HepG2 (cell line): ENCODE results near the gene PPP1R7. TPM values are rescaled to one million over a fixed set of nuclear protein-coding genes. Genes with fewer than 3 reads are reported as not detected.

ENCODE experiments used
- ATAC-seq: fragments of 200-7000 bp; cut with Tn5 transposase; 3 replicates; pipeline ENCODE4 v1.9.1; 2020; ENCODE audit warnings: mild to moderate bottlenecking, moderate library complexity
- BruUV-seq: library from RNA; stranded (reverse); fragments of 400-500 nt; replicated peaks from 2 replicates; lab custom pipeline; 2021; lab: Mats Ljungman, UMichigan
- CTCF ChIA-PET: fragments of 300-600 bp; formaldehyde crosslinking; extraction: SDS; loops from one replicate; lab custom pipeline; 2021; ENCODE audit warnings: low total read pairs, inconsistent platforms, low intra/inter-chr PET ratio; lab: Yijun Ruan, JAX
- POLR2A ChIA-PET: fragments of 350-600 bp; sonication (Branson Sonifier 250); formaldehyde crosslinking; loops from one replicate; lab custom pipeline; 2020; ENCODE audit warnings: antibody characterized with exemption, inconsistent platforms; lab: Yijun Ruan, JAX
- DNase-seq: peaks from one replicate; pipeline ENCODE4 v3.0.0-alpha.2; 2015; ENCODE audit warnings: low spot score
- FAIRE-seq: peaks from 3 replicates; lab custom pipeline; 2011; peaks lifted over from hg19 to GRCh38; lab: Jason Lieb, UNC
- H2AFZ ChIP-seq: one replicate; pipeline ENCODE4 v1.6.1; 2011; ENCODE audit warnings: low read length, inconsistent platforms
- H3K27ac ChIP-seq: fragments of 300-600 bp; 3 replicates; pipeline ENCODE4 v1.8.0; 2011; ENCODE audit warnings: mixed run types, mild to moderate bottlenecking, mixed read lengths, low read length, inconsistent platforms; ENCODE audit not compliant: insufficient read depth; ENCODE audit errors: extremely low read length
- H3K27me3 ChIP-seq, 2 experiments: fragments of 200-600 bp in 1 of 2; 2 replicates in 1 of 2; 3 replicates in 1 of 2; pipeline versions ENCODE4 v1.6.0 to v1.8.0; 2011; ENCODE audit warnings: low read length in 2 of 2, mild to moderate bottlenecking in 2 of 2, moderate library complexity in 2 of 2, inconsistent platforms in 1 of 2; ENCODE audit not compliant: insufficient read depth in 2 of 2, control insufficient read depth in 1 of 2
- H3K36me3 ChIP-seq, 2 experiments: fragments of 200-600 bp in 1 of 2; replicated peaks in 1 of 2; 2 replicates in 1 of 2; 3 replicates in 1 of 2; pipeline versions ENCODE4 v1.5.1 to v1.8.0; 2011; ENCODE audit warnings: low read length in 2 of 2, inconsistent platforms in 1 of 2; ENCODE audit not compliant: insufficient read depth in 2 of 2, control insufficient read depth in 1 of 2
- H3K4me1 ChIP-seq: 2 replicates; pipeline ENCODE4 v1.5.1; 2012; ENCODE audit warnings: low read length, inconsistent platforms; ENCODE audit not compliant: insufficient read depth
- H3K4me2 ChIP-seq: 2 replicates; pipeline ENCODE4 v1.6.0; 2011; ENCODE audit warnings: low read depth, low read length, inconsistent platforms
- H3K4me3 ChIP-seq, 3 experiments: fragments of 200-600 bp in 1 of 3; sonication (generic), shearing (Covaris generic) in 1 of 3; replicated peaks in 1 of 3; 2 replicates each; pipeline ENCODE4 v1.5.1; 2011 to 2016; ENCODE audit warnings: low read length in 3 of 3, inconsistent platforms in 2 of 3, low read depth in 2 of 3, mild to moderate bottlenecking in 2 of 3, control low read depth in 1 of 3, mixed read lengths in 1 of 3; ENCODE audit not compliant: insufficient read depth in 1 of 3
- H3K79me2 ChIP-seq: one replicate; pipeline ENCODE4 v1.6.1; 2011; ENCODE audit warnings: low read length, inconsistent platforms; ENCODE audit not compliant: insufficient read depth
- H3K9ac ChIP-seq: 2 replicates; pipeline ENCODE4 v1.6.0; 2011; ENCODE audit warnings: mild to moderate bottlenecking, low read depth, low read length, inconsistent platforms; ENCODE audit not compliant: insufficient read depth
- H3K9me3 ChIP-seq: 2 replicates; pipeline ENCODE4 v1.5.1; 2012; ENCODE audit warnings: mild to moderate bottlenecking, low read length
- H4K20me1 ChIP-seq: 2 replicates; pipeline ENCODE4 v1.6.0; 2011; ENCODE audit warnings: inconsistent platforms, mild to moderate bottlenecking, low read length, moderate library complexity; ENCODE audit not compliant: insufficient read depth
- BHLHE40 ChIP-seq: IDR thresholded peaks from 2 replicates; pipeline ENCODE4 v1.6.1; 2011; ENCODE audit warnings: low read length, improper control_type of control experiment
- EED ChIP-seq: sonication (generic); formaldehyde crosslinking; IDR thresholded peaks from 2 replicates; pipeline ENCODE4 v1.5.0; 2020; ENCODE audit warnings: mild to moderate bottlenecking, missing genetic modification reagents
- SCMH1 ChIP-seq: sonication (generic); formaldehyde crosslinking; IDR thresholded peaks from 2 replicates; pipeline ENCODE4 v1.9.0; 2021; ENCODE audit warnings: missing genetic modification reagents, mild to moderate bottlenecking, borderline replicate concordance
- SIX1 ChIP-seq: sonication (generic); formaldehyde crosslinking; IDR thresholded peaks from 2 replicates; pipeline ENCODE4 v1.4.0; 2020; ENCODE audit warnings: missing genetic modification reagents, borderline replicate concordance
- ZNF296 ChIP-seq: sonication (generic); formaldehyde crosslinking; conservative IDR thresholded peaks from 2 replicates; pipeline ENCODE4 v1.5.0; 2020; ENCODE audit warnings: mild to moderate bottlenecking, missing genetic modification reagents
- ZNF430 ChIP-seq: sonication (generic); formaldehyde crosslinking; IDR thresholded peaks from 2 replicates; pipeline ENCODE4 v1.9.0; 2021; ENCODE audit warnings: mild to moderate bottlenecking, missing genetic modification reagents
- WGBS: methylation state at CpG from one replicate; pipeline ENCODE4 v1.1.6; 2017; ENCODE audit warnings: low lambda C conversion rate; 5-methylcytosine and 5-hydroxymethylcytosine counted together
- in situ Hi-C: cut with HindIII; loops from 2 replicates; pipeline ENCODE4 v1.10.0; 2017; ENCODE audit warnings: low pct_unique_long_range_greater_than_20kb; ENCODE audit not compliant: extremely low pct_ligation_motif_present
- intact Hi-C: fragments of 100-400 bp; cut with micrococcal nuclease; formaldehyde crosslinking; loops from one replicate; pipeline ENCODE4 v1.10.0; 2022; ENCODE audit not compliant: unreplicated experiment
- polyA plus RNA-seq, 8 experiments: library from polyadenylated mRNA; depleted of rRNA in 3 of 8; stranded (reverse) in 7 of 8; unstranded in 1 of 8; fragments of >200 nt; fragmentation: Illumina TruSeq in 4 of 8; extraction: Trizol in 4 of 8; gene quantifications; 2 replicates each; pipeline versions ENCODE4 v1.2.1 to v1.2.3, GENCODE V29; 2011 to 2016; ENCODE audit warnings: low read depth in 4 of 8, missing spikeins in 1 of 8, mixed read lengths in 1 of 8; ENCODE audit not compliant: insufficient read depth in 1 of 8
- total RNA-seq, 5 experiments: library from RNA; depleted of rRNA; stranded (reverse); fragments of >200 nt; fragmentation: Illumina TruSeq; extraction: Trizol; gene quantifications; 2 replicates each; pipeline ENCODE4 v1.2.3, GENCODE V29; 2016; ENCODE audit warnings: low read depth in 1 of 5
- TF ChIP-seq, protein P1 (sequence below): sonication (generic); formaldehyde crosslinking; IDR thresholded peaks from 2 replicates; pipeline ENCODE4 v1.5.1; 2020; ENCODE audit warnings: mild to moderate bottlenecking, missing genetic modification reagents, borderline replicate concordance
- TF ChIP-seq, protein P2 (sequence below): sonication (generic); formaldehyde crosslinking; IDR thresholded peaks from 2 replicates; pipeline ENCODE4 v1.5.1; 2020; ENCODE audit warnings: mild to moderate bottlenecking, missing genetic modification reagents, moderate library complexity

PPP1R7 gene
- total and polyA plus RNA-seq, 2 of the 13 experiments (the other 11 are each of a cell fraction or from before 2014, with no cell fraction given) = 33.3 to 67.9 TPM

DNA sequence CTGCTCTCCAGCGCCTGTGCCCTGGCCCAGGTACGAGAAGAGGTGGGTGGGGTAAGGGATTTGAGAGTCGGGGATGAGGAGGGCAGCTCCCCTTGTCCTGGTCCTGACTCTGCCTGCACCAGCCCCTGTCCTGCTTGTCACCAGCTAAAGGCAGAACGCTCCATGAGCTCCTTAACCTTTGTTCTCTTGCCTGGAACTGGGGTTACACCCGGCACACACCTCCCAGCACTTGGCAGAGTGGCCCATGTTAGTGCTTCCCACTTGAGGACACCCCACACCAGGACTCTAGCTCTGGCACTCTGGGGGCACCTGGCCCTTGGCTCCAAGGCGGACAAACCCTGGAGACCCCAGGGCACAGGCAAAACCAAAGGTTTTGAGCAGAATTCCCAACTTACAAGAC, 57.4 kb downstream of the PPP1R7 start:
- H3K79me2 ChIP-seq = no peaks in the 10 kb centered on the region
- no peaks in the 10 kb centered on the region for H4K20me1 ChIP-seq
- H2AFZ ChIP-seq = no peak overlapping the region
- POLR2A ChIA-PET = interaction anchor here (0.6 to 0.8 kb wide), 2 partner anchors 8 to 280 kb away, joined by 3 read pairs; no protein-coding TSS in a partner anchor
- no peaks in the 10 kb centered on the region for H3K9me3 ChIP-seq
- H3K4me1 ChIP-seq = peaks cover 11% of the 10 kb centered on the region
- FAIRE-seq (peak; percentile 4), DNase-seq (no peak), ATAC-seq (peak; percentile 40)
- no peaks in the 10 kb centered on the region for H3K36me3 ChIP-seq
- CTCF ChIA-PET = no interaction called here
- intact Hi-C loops = no loop called here
- 0 out of 2 replicates have a peak, but pooled peaks have one; percentile 37 for TF ChIP-seq ZNF430
- TF ChIP-seq EED (CRISPR knock-in tag) = 0 out of 2 replicates have a peak, but pooled peaks have one; percentile 73
- TF ChIP-seq SIX1 = no peak
- TF ChIP-seq, all 625 proteins: peak for 2
- WGBS = 10% methylated on average over 6 of the region's 6 CpGs
- no peak overlapping the region for H3K4me2 ChIP-seq
- H3K4me3 ChIP-seq = no peak overlapping the region
- in situ Hi-C loops = loop anchor here (25.0 kb wide), 1 partner anchor 645 kb away; the partner anchor contains the start of genes ANKMY1, DUSP28 and RNPEPL1
- no TSS peak for BruUV-seq
- H3K9ac ChIP-seq = no peak overlapping the region
- peaks cover 24 to 47% of the 10 kb centered on the region in 2 experiments for H3K27me3 ChIP-seq
- H3K27ac ChIP-seq = no peak overlapping the region

DNA sequence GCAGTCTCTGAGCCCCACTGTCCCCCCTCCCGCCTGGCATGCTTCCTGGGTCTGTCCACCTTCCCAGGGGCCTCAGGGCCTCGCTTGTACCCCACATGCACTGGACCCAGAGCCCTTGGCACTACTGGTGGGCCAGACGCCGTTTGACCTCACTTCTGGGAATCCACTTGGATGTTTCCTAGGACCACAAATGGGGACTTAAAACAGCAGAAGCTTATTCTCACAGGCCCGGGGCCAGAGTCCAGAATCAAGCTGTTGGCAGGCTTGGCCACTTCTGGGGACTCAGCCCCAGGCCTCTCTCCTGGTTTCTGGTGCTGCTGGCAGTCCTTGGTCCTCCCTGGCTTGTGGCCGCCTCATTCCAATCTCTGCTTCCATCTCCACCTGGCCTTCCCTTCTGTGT, 57.8 kb downstream of the PPP1R7 start:
- peaks cover 11% of the 10 kb centered on the region for H3K4me1 ChIP-seq
- 13% methylated on average over 6 of the region's 6 CpGs for WGBS
- no peaks in the 10 kb centered on the region for H4K20me1 ChIP-seq
- H2AFZ ChIP-seq = no peak overlapping the region
- no peak overlapping the region for H3K4me3 ChIP-seq
- no TSS peak for BruUV-seq
- H3K79me2 ChIP-seq = no peaks in the 10 kb centered on the region
- ChIA-PET CTCF (no interaction called here), POLR2A (no interaction called here)
- no peak overlapping the region for H3K4me2 ChIP-seq
- intact Hi-C loops = no loop called here
- TF ChIP-seq ZNF296 (CRISPR knock-in tag) (no peak), BHLHE40 (no peak), SCMH1 (CRISPR knock-in tag) (no peak)
- TF ChIP-seq, protein P1, sequence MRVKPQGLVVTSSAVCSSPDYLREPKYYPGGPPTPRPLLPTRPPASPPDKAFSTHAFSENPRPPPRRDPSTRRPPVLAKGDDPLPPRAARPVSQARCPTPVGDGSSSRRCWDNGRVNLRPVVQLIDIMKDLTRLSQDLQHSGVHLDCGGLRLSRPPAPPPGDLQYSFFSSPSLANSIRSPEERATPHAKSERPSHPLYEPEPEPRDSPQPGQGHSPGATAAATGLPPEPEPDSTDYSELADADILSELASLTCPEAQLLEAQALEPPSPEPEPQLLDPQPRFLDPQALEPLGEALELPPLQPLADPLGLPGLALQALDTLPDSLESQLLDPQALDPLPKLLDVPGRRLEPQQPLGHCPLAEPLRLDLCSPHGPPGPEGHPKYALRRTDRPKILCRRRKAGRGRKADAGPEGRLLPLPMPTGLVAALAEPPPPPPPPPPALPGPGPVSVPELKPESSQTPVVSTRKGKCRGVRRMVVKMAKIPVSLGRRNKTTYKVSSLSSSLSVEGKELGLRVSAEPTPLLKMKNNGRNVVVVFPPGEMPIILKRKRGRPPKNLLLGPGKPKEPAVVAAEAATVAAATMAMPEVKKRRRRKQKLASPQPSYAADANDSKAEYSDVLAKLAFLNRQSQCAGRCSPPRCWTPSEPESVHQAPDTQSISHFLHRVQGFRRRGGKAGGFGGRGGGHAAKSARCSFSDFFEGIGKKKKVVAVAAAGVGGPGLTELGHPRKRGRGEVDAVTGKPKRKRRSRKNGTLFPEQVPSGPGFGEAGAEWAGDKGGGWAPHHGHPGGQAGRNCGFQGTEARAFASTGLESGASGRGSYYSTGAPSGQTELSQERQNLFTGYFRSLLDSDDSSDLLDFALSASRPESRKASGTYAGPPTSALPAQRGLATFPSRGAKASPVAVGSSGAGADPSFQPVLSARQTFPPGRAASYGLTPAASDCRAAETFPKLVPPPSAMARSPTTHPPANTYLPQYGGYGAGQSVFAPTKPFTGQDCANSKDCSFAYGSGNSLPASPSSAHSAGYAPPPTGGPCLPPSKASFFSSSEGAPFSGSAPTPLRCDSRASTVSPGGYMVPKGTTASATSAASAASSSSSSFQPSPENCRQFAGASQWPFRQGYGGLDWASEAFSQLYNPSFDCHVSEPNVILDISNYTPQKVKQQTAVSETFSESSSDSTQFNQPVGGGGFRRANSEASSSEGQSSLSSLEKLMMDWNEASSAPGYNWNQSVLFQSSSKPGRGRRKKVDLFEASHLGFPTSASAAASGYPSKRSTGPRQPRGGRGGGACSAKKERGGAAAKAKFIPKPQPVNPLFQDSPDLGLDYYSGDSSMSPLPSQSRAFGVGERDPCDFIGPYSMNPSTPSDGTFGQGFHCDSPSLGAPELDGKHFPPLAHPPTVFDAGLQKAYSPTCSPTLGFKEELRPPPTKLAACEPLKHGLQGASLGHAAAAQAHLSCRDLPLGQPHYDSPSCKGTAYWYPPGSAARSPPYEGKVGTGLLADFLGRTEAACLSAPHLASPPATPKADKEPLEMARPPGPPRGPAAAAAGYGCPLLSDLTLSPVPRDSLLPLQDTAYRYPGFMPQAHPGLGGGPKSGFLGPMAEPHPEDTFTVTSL = no peak
- TF ChIP-seq, protein P2, sequence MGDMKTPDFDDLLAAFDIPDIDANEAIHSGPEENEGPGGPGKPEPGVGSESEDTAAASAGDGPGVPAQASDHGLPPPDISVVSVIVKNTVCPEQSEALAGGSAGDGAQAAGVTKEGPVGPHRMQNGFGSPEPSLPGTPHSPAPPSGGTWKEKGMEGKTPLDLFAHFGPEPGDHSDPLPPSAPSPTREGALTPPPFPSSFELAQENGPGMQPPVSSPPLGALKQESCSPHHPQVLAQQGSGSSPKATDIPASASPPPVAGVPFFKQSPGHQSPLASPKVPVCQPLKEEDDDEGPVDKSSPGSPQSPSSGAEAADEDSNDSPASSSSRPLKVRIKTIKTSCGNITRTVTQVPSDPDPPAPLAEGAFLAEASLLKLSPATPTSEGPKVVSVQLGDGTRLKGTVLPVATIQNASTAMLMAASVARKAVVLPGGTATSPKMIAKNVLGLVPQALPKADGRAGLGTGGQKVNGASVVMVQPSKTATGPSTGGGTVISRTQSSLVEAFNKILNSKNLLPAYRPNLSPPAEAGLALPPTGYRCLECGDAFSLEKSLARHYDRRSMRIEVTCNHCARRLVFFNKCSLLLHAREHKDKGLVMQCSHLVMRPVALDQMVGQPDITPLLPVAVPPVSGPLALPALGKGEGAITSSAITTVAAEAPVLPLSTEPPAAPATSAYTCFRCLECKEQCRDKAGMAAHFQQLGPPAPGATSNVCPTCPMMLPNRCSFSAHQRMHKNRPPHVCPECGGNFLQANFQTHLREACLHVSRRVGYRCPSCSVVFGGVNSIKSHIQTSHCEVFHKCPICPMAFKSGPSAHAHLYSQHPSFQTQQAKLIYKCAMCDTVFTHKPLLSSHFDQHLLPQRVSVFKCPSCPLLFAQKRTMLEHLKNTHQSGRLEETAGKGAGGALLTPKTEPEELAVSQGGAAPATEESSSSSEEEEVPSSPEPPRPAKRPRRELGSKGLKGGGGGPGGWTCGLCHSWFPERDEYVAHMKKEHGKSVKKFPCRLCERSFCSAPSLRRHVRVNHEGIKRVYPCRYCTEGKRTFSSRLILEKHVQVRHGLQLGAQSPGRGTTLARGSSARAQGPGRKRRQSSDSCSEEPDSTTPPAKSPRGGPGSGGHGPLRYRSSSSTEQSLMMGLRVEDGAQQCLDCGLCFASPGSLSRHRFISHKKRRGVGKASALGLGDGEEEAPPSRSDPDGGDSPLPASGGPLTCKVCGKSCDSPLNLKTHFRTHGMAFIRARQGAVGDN (CRISPR knock-in tag) = peak; percentile 31
- peaks cover 24 to 47% of the 10 kb centered on the region in 2 experiments for H3K27me3 ChIP-seq
- no peaks in the 10 kb centered on the region for H3K36me3 ChIP-seq
- DNase-seq (no peak), ATAC-seq (peak; percentile 6; the same call in 2 of the 3 replicates), FAIRE-seq (no peak)
- in situ Hi-C loops = loop anchor here (25.0 kb wide), 1 partner anchor 646 kb away; the partner anchor contains the start of genes ANKMY1, DUSP28 and RNPEPL1
- no peak overlapping the region for H3K9ac ChIP-seq
- H3K27ac ChIP-seq = no peak overlapping the region
- no peaks in the 10 kb centered on the region for H3K9me3 ChIP-seq
